A673 (cell line): ENCODE results near the gene MAP7.

Experiments
- CTCF ChIP-seq: fragments of 300-800, 200-600 bp; sonication (generic); conservative IDR thresholded peaks from 2 replicates; pipeline ENCODE4 v1.5.1; 2017; ENCODE audit warnings: low read depth, mild to moderate bottlenecking, antibody characterized with exemption, low read length, moderate library complexity, mixed read lengths
- EZH2 ChIP-seq: fragments of 200-600 bp; sonication (generic); IDR thresholded peaks from 2 replicates; pipeline ENCODE4 v1.6.1; 2017; ENCODE audit warnings: borderline replicate concordance, low read depth, mild to moderate bottlenecking, mixed read lengths, antibody characterized with exemption, low read length; ENCODE audit not compliant: poor library complexity, severe bottlenecking

- TF ChIP-seq CTCF, result no peak
- TF ChIP-seq EZH2, result no peak
These were observed 15.0 kb downstream of the MAP7 start for GRCh38 chr6:136535017-136535765.
